Stomach (tissue), 4 donors: ENCODE data around the gene NHLRC1.

ENCODE experiments used
- POLR2A ChIP-seq, 4 donors: fragments of 450-650 bp; IDR thresholded peaks; one replicate each; pipeline ENCODE4 v1.6.1; 2016; ENCODE audit warnings: antibody characterized with exemption in 4 of 4, control low read depth in 2 of 4, mild to moderate bottlenecking in 1 of 4, moderate library complexity in 1 of 4
- TF ChIP-seq, protein P1 (sequence below), 7 experiments: fragments of 450-650 bp in 4 of 7; fragments of 200-600 bp in 3 of 7; sonication (generic) in 3 of 7; IDR thresholded peaks; one replicate each; pipeline ENCODE4 v1.5.1; 2016 to 2019; ENCODE audit warnings: antibody characterized with exemption in 7 of 7, control low read depth in 2 of 7, mild to moderate bottlenecking in 1 of 7

DNA sequence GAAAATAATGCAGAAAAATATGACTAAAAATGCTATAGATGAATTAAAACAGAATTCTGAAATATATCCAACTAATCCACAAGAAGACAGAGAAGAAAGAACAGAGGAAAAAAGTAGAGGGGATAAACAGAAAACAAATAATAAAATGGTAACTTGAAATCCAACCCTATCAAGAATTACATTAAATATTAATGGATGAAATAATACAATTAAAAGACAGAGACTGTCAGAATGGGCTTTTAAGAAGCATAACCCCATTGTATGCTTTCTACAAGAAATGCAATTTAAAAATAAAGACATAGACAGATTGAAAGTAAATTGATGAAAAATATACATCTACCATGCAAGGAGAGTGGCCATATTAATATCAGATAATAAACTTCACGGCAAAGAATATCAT, 15.4 kb downstream of the NHLRC1 start:
- no peak for TF ChIP-seq POLR2A (IDR thresholded peaks at IDR 0.05)
- TF ChIP-seq, protein P1, sequence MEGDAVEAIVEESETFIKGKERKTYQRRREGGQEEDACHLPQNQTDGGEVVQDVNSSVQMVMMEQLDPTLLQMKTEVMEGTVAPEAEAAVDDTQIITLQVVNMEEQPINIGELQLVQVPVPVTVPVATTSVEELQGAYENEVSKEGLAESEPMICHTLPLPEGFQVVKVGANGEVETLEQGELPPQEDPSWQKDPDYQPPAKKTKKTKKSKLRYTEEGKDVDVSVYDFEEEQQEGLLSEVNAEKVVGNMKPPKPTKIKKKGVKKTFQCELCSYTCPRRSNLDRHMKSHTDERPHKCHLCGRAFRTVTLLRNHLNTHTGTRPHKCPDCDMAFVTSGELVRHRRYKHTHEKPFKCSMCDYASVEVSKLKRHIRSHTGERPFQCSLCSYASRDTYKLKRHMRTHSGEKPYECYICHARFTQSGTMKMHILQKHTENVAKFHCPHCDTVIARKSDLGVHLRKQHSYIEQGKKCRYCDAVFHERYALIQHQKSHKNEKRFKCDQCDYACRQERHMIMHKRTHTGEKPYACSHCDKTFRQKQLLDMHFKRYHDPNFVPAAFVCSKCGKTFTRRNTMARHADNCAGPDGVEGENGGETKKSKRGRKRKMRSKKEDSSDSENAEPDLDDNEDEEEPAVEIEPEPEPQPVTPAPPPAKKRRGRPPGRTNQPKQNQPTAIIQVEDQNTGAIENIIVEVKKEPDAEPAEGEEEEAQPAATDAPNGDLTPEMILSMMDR (IDR thresholded peaks at IDR 0.05), result no peak
